ENCODE data around the gene ARHGAP24.
"Not testable (repeated sequence)": the region's sequence is repeated elsewhere in the genome, so short reads cannot be mapped to it uniquely, and the experiment has no call there.

Gene ARHGAP24

GRCh38 chr4:85514783-85515182 lies 39.8 kb downstream of the ARHGAP24 start:
- H3K9ac ChIP-seq (ENCODE audit: low read depth in 1 of 2, low read length in 2 of 2): no peak overlapping the region
- H3K9me3 ChIP-seq (ENCODE audit: control insufficient read depth in 1 of 2, low read length in 2 of 2): no peaks in the 10 kb centered on the region
- H3K27ac ChIP-seq (ENCODE audit: low read depth, low read length): no peak overlapping the region
- no peaks in the 10 kb centered on the region for H3K36me3 ChIP-seq (ENCODE audit: control insufficient read depth in 1 of 2, insufficient read depth in 2 of 2, low read length in 2 of 2)
- H3K27me3 ChIP-seq (ENCODE audit: control insufficient read depth in 1 of 2, insufficient read depth in 2 of 2, low read length in 2 of 2): no peaks in the 10 kb centered on the region
- no peaks in the 10 kb centered on the region for H3K4me1 ChIP-seq (ENCODE audit: control insufficient read depth in 1 of 2, insufficient read depth in 2 of 2, low read length in 2 of 2)
- H3K4me3 ChIP-seq (ENCODE audit: low read depth in 1 of 2, low read length in 2 of 2): peak overlapping the region in 1 of 2 donors; percentile 21

GRCh38 chr4:85515701-85516100 lies 40.8 kb downstream of the ARHGAP24 start:
- Histone ChIP-seq H3K36me3 (ENCODE audit: control insufficient read depth in 1 of 2, insufficient read depth in 2 of 2, low read length in 2 of 2) (no peaks in the 10 kb centered on the region), H3K4me3 (ENCODE audit: low read depth in 1 of 2, low read length in 2 of 2) (no peak overlapping the region), H3K27ac (ENCODE audit: low read depth, low read length) (no peak overlapping the region), H3K4me1 (ENCODE audit: control insufficient read depth in 1 of 2, insufficient read depth in 2 of 2, low read length in 2 of 2) (no peaks in the 10 kb centered on the region), H3K27me3 (ENCODE audit: control insufficient read depth in 1 of 2, insufficient read depth in 2 of 2, low read length in 2 of 2) (no peaks in the 10 kb centered on the region), H3K9me3 (ENCODE audit: control insufficient read depth in 1 of 2, low read length in 2 of 2) (no peaks in the 10 kb centered on the region), H3K9ac (ENCODE audit: low read depth in 1 of 2, low read length in 2 of 2) (no peak overlapping the region)

- not testable (repeated sequence) for H3K4me1 ChIP-seq (ENCODE audit: control insufficient read depth in 1 of 2, insufficient read depth in 2 of 2, low read length in 2 of 2); H3K4me3 ChIP-seq (ENCODE audit: low read depth in 1 of 2, low read length in 2 of 2); H3K27ac ChIP-seq (ENCODE audit: low read depth, low read length)
Observed at GRCh38 chr4:85518526-85518925, 43.6 kb downstream of the ARHGAP24 start.

GRCh38 chr4:85520765-85521749 lies 46.1 kb downstream of the ARHGAP24 start:
- H3K9me3 ChIP-seq (ENCODE audit: control insufficient read depth in 1 of 2, low read length in 2 of 2): no peaks in the 10 kb centered on the region
- no peaks in the 10 kb centered on the region for H3K36me3 ChIP-seq (ENCODE audit: control insufficient read depth in 1 of 2, insufficient read depth in 2 of 2, low read length in 2 of 2)
- no peaks in the 10 kb centered on the region for H3K27me3 ChIP-seq (ENCODE audit: control insufficient read depth in 1 of 2, insufficient read depth in 2 of 2, low read length in 2 of 2)
- no peaks in the 10 kb centered on the region for H3K4me1 ChIP-seq (ENCODE audit: control insufficient read depth in 1 of 2, insufficient read depth in 2 of 2, low read length in 2 of 2)
- H3K27ac ChIP-seq (ENCODE audit: low read depth, low read length): no peak overlapping the region
- no peak overlapping the region for H3K4me3 ChIP-seq (ENCODE audit: low read depth in 1 of 2, low read length in 2 of 2)
- no peak overlapping the region for H3K9ac ChIP-seq (ENCODE audit: low read depth in 1 of 2, low read length in 2 of 2)

More at GRCh38 chr4:85518526-85518925, 43.6 kb downstream of the ARHGAP24 start:
- not testable (repeated sequence) for H3K27me3 ChIP-seq (ENCODE audit: control insufficient read depth in 1 of 2, insufficient read depth in 2 of 2, low read length in 2 of 2); H3K36me3 ChIP-seq (ENCODE audit: control insufficient read depth in 1 of 2, insufficient read depth in 2 of 2, low read length in 2 of 2); H3K9me3 ChIP-seq (ENCODE audit: control insufficient read depth in 1 of 2, low read length in 2 of 2); H3K9ac ChIP-seq (ENCODE audit: low read depth in 1 of 2, low read length in 2 of 2)

- Histone ChIP-seq H3K9ac (ENCODE audit: low read depth in 1 of 2, low read length in 2 of 2) (no peak overlapping the region), H3K4me1 (ENCODE audit: control insufficient read depth in 1 of 2, insufficient read depth in 2 of 2, low read length in 2 of 2) (no peaks in the 10 kb centered on the region), H3K4me3 (ENCODE audit: low read depth in 1 of 2, low read length in 2 of 2) (no peak overlapping the region), H3K36me3 (ENCODE audit: control insufficient read depth in 1 of 2, insufficient read depth in 2 of 2, low read length in 2 of 2) (no peaks in the 10 kb centered on the region), H3K27ac (ENCODE audit: low read depth, low read length) (no peak overlapping the region), H3K9me3 (ENCODE audit: control insufficient read depth in 1 of 2, low read length in 2 of 2) (no peaks in the 10 kb centered on the region), H3K27me3 (ENCODE audit: control insufficient read depth in 1 of 2, insufficient read depth in 2 of 2, low read length in 2 of 2) (no peaks in the 10 kb centered on the region)
Observed at GRCh38 chr4:85522277-85522676, 47.3 kb downstream of the ARHGAP24 start.

GRCh38 chr4:85522836-85523235 lies 47.9 kb downstream of the ARHGAP24 start:
- Histone ChIP-seq H3K4me1 (ENCODE audit: control insufficient read depth in 1 of 2, insufficient read depth in 2 of 2, low read length in 2 of 2) (no peaks in the 10 kb centered on the region), H3K27me3 (ENCODE audit: control insufficient read depth in 1 of 2, insufficient read depth in 2 of 2, low read length in 2 of 2) (no peaks in the 10 kb centered on the region), H3K9ac (ENCODE audit: low read depth in 1 of 2, low read length in 2 of 2) (no peak overlapping the region), H3K27ac (ENCODE audit: low read depth, low read length) (no peak overlapping the region), H3K4me3 (ENCODE audit: low read depth in 1 of 2, low read length in 2 of 2) (no peak overlapping the region), H3K36me3 (ENCODE audit: control insufficient read depth in 1 of 2, insufficient read depth in 2 of 2, low read length in 2 of 2) (no peaks in the 10 kb centered on the region), H3K9me3 (ENCODE audit: control insufficient read depth in 1 of 2, low read length in 2 of 2) (no peaks in the 10 kb centered on the region)

GRCh38 chr4:85527815-85528214 lies 52.9 kb downstream of the ARHGAP24 start:
- H3K9ac ChIP-seq (ENCODE audit: low read depth in 1 of 2, low read length in 2 of 2): no peak overlapping the region
- H3K9me3 ChIP-seq (ENCODE audit: control insufficient read depth in 1 of 2, low read length in 2 of 2): no peaks in the 10 kb centered on the region
- no peaks in the 10 kb centered on the region for H3K27me3 ChIP-seq (ENCODE audit: control insufficient read depth in 1 of 2, insufficient read depth in 2 of 2, low read length in 2 of 2)
- no peaks in the 10 kb centered on the region for H3K4me1 ChIP-seq (ENCODE audit: control insufficient read depth in 1 of 2, insufficient read depth in 2 of 2, low read length in 2 of 2)
- no peak overlapping the region for H3K27ac ChIP-seq (ENCODE audit: low read depth, low read length)
- no peak overlapping the region for H3K4me3 ChIP-seq (ENCODE audit: low read depth in 1 of 2, low read length in 2 of 2)
- no peaks in the 10 kb centered on the region for H3K36me3 ChIP-seq (ENCODE audit: control insufficient read depth in 1 of 2, insufficient read depth in 2 of 2, low read length in 2 of 2)

GRCh38 chr4:85531560-85532341 lies 56.8 kb downstream of the ARHGAP24 start:
- Histone ChIP-seq H3K9me3 (ENCODE audit: control insufficient read depth in 1 of 2, low read length in 2 of 2) (no peaks in the 10 kb centered on the region), H3K4me1 (ENCODE audit: control insufficient read depth in 1 of 2, insufficient read depth in 2 of 2, low read length in 2 of 2) (peaks cover 0 to under 1% of the 10 kb centered on the region in 2 donors), H3K9ac (ENCODE audit: low read depth in 1 of 2, low read length in 2 of 2) (no peak overlapping the region), H3K36me3 (ENCODE audit: control insufficient read depth in 1 of 2, insufficient read depth in 2 of 2, low read length in 2 of 2) (no peaks in the 10 kb centered on the region), H3K27ac (ENCODE audit: low read depth, low read length) (no peak overlapping the region), H3K4me3 (ENCODE audit: low read depth in 1 of 2, low read length in 2 of 2) (no peak overlapping the region), H3K27me3 (ENCODE audit: control insufficient read depth in 1 of 2, insufficient read depth in 2 of 2, low read length in 2 of 2) (no peaks in the 10 kb centered on the region)

- H3K9ac ChIP-seq (ENCODE audit: low read depth in 1 of 2, low read length in 2 of 2): no peak overlapping the region
- H3K27ac ChIP-seq (ENCODE audit: low read depth, low read length): no peak overlapping the region
- H3K9me3 ChIP-seq (ENCODE audit: control insufficient read depth in 1 of 2, low read length in 2 of 2): no peaks in the 10 kb centered on the region
- no peaks in the 10 kb centered on the region for H3K36me3 ChIP-seq (ENCODE audit: control insufficient read depth in 1 of 2, insufficient read depth in 2 of 2, low read length in 2 of 2)
- no peaks in the 10 kb centered on the region for H3K27me3 ChIP-seq (ENCODE audit: control insufficient read depth in 1 of 2, insufficient read depth in 2 of 2, low read length in 2 of 2)
- peaks cover 0 to 5% of the 10 kb centered on the region in 2 donors for H3K4me1 ChIP-seq (ENCODE audit: control insufficient read depth in 1 of 2, insufficient read depth in 2 of 2, low read length in 2 of 2)
- H3K4me3 ChIP-seq (ENCODE audit: low read depth in 1 of 2, low read length in 2 of 2): no peak overlapping the region
Observed at GRCh38 chr4:85534120-85534519, 59.2 kb downstream of the ARHGAP24 start.

GRCh38 chr4:85543832-85544231 lies 68.9 kb downstream of the ARHGAP24 start:
- no peaks in the 10 kb centered on the region for H3K4me1 ChIP-seq (ENCODE audit: control insufficient read depth in 1 of 2, insufficient read depth in 2 of 2, low read length in 2 of 2)
- no peak overlapping the region for H3K4me3 ChIP-seq (ENCODE audit: low read depth in 1 of 2, low read length in 2 of 2)
- no peak overlapping the region for H3K27ac ChIP-seq (ENCODE audit: low read depth, low read length)
- H3K27me3 ChIP-seq (ENCODE audit: control insufficient read depth in 1 of 2, insufficient read depth in 2 of 2, low read length in 2 of 2): no peaks in the 10 kb centered on the region
- H3K9me3 ChIP-seq (ENCODE audit: control insufficient read depth in 1 of 2, low read length in 2 of 2): no peaks in the 10 kb centered on the region
- H3K36me3 ChIP-seq (ENCODE audit: control insufficient read depth in 1 of 2, insufficient read depth in 2 of 2, low read length in 2 of 2): no peaks in the 10 kb centered on the region
- H3K9ac ChIP-seq (ENCODE audit: low read depth in 1 of 2, low read length in 2 of 2): no peak overlapping the region

Measured in duodenal mucosa (tissue), 2 donors.